Neural cell (in vitro differentiated cells): ENCODE measurements around the gene KPTN. TPM values are rescaled to one million over a fixed set of nuclear protein-coding genes. Genes with fewer than 3 reads are reported as not detected.

ENCODE experiments used
- H2AFZ ChIP-seq: fragments of 200-600, 300-800 bp; sonication (generic), shearing (Covaris generic); 2 replicates; pipeline ENCODE4 v1.6.0; 2014; ENCODE audit warnings: low read depth, mild to moderate bottlenecking, antibody characterized with exemption, low read length, moderate library complexity
- H3F3A ChIP-seq: fragments of 200-600 bp; shearing (Covaris generic); 2 replicates; pipeline ENCODE4 v1.6.1; 2016; ENCODE audit warnings: mild to moderate bottlenecking, moderate library complexity, mixed read lengths, antibody characterized with exemption, low read length; ENCODE audit not compliant: insufficient read depth, poor library complexity, severe bottlenecking
- H3K27ac ChIP-seq: fragments of 200-600, 300-800 bp; sonication (generic), shearing (Covaris generic); 2 replicates; pipeline ENCODE4 v1.5.1; 2014; ENCODE audit warnings: mild to moderate bottlenecking, low read length, moderate library complexity
- H3K27me3 ChIP-seq: fragments of 300-800, 200-600 bp; sonication (generic), shearing (Covaris generic); 2 replicates; pipeline ENCODE4 v1.6.0; 2014; ENCODE audit warnings: mild to moderate bottlenecking, low read depth, low read length, moderate library complexity; ENCODE audit not compliant: insufficient read depth
- H3K36me3 ChIP-seq: fragments of 300-800, 200-600 bp; sonication (generic), shearing (Covaris generic); 2 replicates; pipeline ENCODE4 v1.5.1; 2014; ENCODE audit warnings: mild to moderate bottlenecking, antibody characterized with exemption, low read length, moderate library complexity; ENCODE audit not compliant: insufficient read depth
- H3K4me2 ChIP-seq: fragments of 300-800, 200-600 bp; sonication (generic), shearing (Covaris generic); 2 replicates; pipeline ENCODE4 v1.6.0; 2014; ENCODE audit warnings: mild to moderate bottlenecking, low read length
- H3K4me3 ChIP-seq: fragments of 300-800, 200-600 bp; sonication (generic), shearing (Covaris generic); 2 replicates; pipeline ENCODE4 v1.5.1; 2014; ENCODE audit warnings: mild to moderate bottlenecking, low read length, moderate library complexity
- H3K79me2 ChIP-seq: fragments of 200-600 bp; shearing (Covaris generic); replicated peaks from 2 replicates; pipeline ENCODE4 v1.6.0; 2014; ENCODE audit warnings: mild to moderate bottlenecking, low read length, moderate library complexity; ENCODE audit not compliant: insufficient read depth
- H3K9ac ChIP-seq: fragments of 300-800, 200-600 bp; sonication (generic), shearing (Covaris generic); 2 replicates; pipeline ENCODE4 v1.6.1; 2016; ENCODE audit warnings: mild to moderate bottlenecking, low read length, mixed read lengths
- H3K9me2 ChIP-seq: fragments of 200-600 bp; shearing (Covaris generic); 2 replicates; pipeline ENCODE4 v1.6.1; 2016; ENCODE audit warnings: mild to moderate bottlenecking, low read length, mixed read lengths; ENCODE audit not compliant: insufficient read depth
- H3K9me3 ChIP-seq: fragments of 200-600, 300-800 bp; sonication (generic), shearing (Covaris generic); 2 replicates; pipeline ENCODE4 v1.6.1; 2016; ENCODE audit warnings: mild to moderate bottlenecking, mixed run types, low read length, moderate library complexity, mixed read lengths
- H4K20me1 ChIP-seq: fragments of 200-600 bp; shearing (Covaris generic); 2 replicates; pipeline ENCODE4 v1.6.1; 2016; ENCODE audit warnings: mild to moderate bottlenecking, mixed run types; ENCODE audit not compliant: insufficient read depth
- EP300 ChIP-seq: fragments of 450-650 bp; conservative IDR thresholded peaks from 2 replicates; pipeline ENCODE4 v1.6.1; 2014; ENCODE audit warnings: antibody characterized with exemption, mild to moderate bottlenecking, moderate library complexity; ENCODE audit not compliant: poor library complexity, severe bottlenecking
- EZH2 ChIP-seq: fragments of 200-600, 300-800 bp; shearing (Covaris generic), sonication (generic); IDR thresholded peaks from 2 replicates; pipeline ENCODE4 v1.6.1; 2014; ENCODE audit warnings: antibody characterized with exemption, low read length, borderline replicate concordance, mild to moderate bottlenecking; ENCODE audit not compliant: insufficient read depth, poor library complexity, severe bottlenecking
- MXI1 ChIP-seq: fragments of 450-650 bp; conservative IDR thresholded peaks from 2 replicates; pipeline ENCODE4 v1.6.1; 2014; ENCODE audit warnings: antibody characterized with exemption, mild to moderate bottlenecking; ENCODE audit not compliant: poor library complexity, severe bottlenecking
- POLR2AphosphoS5 ChIP-seq: IDR thresholded peaks from 2 replicates; pipeline ENCODE4 v1.6.1; 2012
- RAD21 ChIP-seq: fragments of 450-650 bp; conservative IDR thresholded peaks from 2 replicates; pipeline ENCODE4 v1.6.1; 2014; ENCODE audit warnings: antibody characterized with exemption, mild to moderate bottlenecking, moderate library complexity
- SMC3 ChIP-seq: fragments of 450-650 bp; conservative IDR thresholded peaks from 2 replicates; pipeline ENCODE4 v1.6.1; 2014; ENCODE audit warnings: antibody characterized with exemption, mild to moderate bottlenecking, moderate library complexity; ENCODE audit not compliant: poor library complexity
- TAF1 ChIP-seq: IDR thresholded peaks from 2 replicates; pipeline ENCODE4 v1.6.1; 2012; ENCODE audit warnings: low read depth
- polyA plus RNA-seq: library from polyadenylated mRNA; depleted of rRNA; stranded (reverse); fragments of >200 nt; gene quantifications from 2 replicates; pipeline ENCODE4 v1.2.3, GENCODE V29; 2014
- TF ChIP-seq, protein P1 (sequence below): fragments of 450-650 bp; IDR thresholded peaks from 2 replicates; pipeline ENCODE4 v1.5.1; 2014; ENCODE audit warnings: antibody characterized with exemption, mild to moderate bottlenecking, moderate library complexity; ENCODE audit not compliant: poor library complexity, severe bottlenecking
- TF ChIP-seq, protein P2 (sequence below): IDR thresholded peaks from 2 replicates; pipeline ENCODE4 v1.6.1; 2012; ENCODE audit warnings: borderline replicate concordance

KPTN gene
- polyA plus RNA-seq, 1 donor from 2014 or later: 23.8 TPM

GRCh38 chr19:47499863-47500830, 16.1 kb upstream of the KPTN start:
- H3K27me3 ChIP-seq: no peaks in the 10 kb centered on the region
- H3K27ac ChIP-seq: no peak overlapping the region
- no peaks in the 10 kb centered on the region for H3K36me3 ChIP-seq
- no peaks in the 10 kb centered on the region for H3K9me3 ChIP-seq
- no peak overlapping the region for H3K4me2 ChIP-seq
- no peaks in the 10 kb centered on the region for H3K9me2 ChIP-seq
- TF ChIP-seq EZH2: no peak
- TF ChIP-seq EP300: no peak
- no peak for TF ChIP-seq RAD21
- no peak for TF ChIP-seq TAF1
- TF ChIP-seq MXI1: no peak
- TF ChIP-seq SMC3: no peak
- TF ChIP-seq, protein P1, sequence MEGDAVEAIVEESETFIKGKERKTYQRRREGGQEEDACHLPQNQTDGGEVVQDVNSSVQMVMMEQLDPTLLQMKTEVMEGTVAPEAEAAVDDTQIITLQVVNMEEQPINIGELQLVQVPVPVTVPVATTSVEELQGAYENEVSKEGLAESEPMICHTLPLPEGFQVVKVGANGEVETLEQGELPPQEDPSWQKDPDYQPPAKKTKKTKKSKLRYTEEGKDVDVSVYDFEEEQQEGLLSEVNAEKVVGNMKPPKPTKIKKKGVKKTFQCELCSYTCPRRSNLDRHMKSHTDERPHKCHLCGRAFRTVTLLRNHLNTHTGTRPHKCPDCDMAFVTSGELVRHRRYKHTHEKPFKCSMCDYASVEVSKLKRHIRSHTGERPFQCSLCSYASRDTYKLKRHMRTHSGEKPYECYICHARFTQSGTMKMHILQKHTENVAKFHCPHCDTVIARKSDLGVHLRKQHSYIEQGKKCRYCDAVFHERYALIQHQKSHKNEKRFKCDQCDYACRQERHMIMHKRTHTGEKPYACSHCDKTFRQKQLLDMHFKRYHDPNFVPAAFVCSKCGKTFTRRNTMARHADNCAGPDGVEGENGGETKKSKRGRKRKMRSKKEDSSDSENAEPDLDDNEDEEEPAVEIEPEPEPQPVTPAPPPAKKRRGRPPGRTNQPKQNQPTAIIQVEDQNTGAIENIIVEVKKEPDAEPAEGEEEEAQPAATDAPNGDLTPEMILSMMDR: no peak
- TF ChIP-seq, protein P2, sequence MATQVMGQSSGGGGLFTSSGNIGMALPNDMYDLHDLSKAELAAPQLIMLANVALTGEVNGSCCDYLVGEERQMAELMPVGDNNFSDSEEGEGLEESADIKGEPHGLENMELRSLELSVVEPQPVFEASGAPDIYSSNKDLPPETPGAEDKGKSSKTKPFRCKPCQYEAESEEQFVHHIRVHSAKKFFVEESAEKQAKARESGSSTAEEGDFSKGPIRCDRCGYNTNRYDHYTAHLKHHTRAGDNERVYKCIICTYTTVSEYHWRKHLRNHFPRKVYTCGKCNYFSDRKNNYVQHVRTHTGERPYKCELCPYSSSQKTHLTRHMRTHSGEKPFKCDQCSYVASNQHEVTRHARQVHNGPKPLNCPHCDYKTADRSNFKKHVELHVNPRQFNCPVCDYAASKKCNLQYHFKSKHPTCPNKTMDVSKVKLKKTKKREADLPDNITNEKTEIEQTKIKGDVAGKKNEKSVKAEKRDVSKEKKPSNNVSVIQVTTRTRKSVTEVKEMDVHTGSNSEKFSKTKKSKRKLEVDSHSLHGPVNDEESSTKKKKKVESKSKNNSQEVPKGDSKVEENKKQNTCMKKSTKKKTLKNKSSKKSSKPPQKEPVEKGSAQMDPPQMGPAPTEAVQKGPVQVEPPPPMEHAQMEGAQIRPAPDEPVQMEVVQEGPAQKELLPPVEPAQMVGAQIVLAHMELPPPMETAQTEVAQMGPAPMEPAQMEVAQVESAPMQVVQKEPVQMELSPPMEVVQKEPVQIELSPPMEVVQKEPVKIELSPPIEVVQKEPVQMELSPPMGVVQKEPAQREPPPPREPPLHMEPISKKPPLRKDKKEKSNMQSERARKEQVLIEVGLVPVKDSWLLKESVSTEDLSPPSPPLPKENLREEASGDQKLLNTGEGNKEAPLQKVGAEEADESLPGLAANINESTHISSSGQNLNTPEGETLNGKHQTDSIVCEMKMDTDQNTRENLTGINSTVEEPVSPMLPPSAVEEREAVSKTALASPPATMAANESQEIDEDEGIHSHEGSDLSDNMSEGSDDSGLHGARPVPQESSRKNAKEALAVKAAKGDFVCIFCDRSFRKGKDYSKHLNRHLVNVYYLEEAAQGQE: no peak
- TF ChIP-seq POLR2AphosphoS5: no peak
- no peak overlapping the region for H3K9ac ChIP-seq
- H3F3A ChIP-seq: no peaks in the 10 kb centered on the region
- H3K4me3 ChIP-seq: no peak overlapping the region
- no peak overlapping the region for H2AFZ ChIP-seq
- H4K20me1 ChIP-seq: no peaks in the 10 kb centered on the region
- no peaks in the 10 kb centered on the region for H3K79me2 ChIP-seq

GRCh38 chr19:47499371-47499770, 15.4 kb upstream of the KPTN start:
- H3K4me3 ChIP-seq: no peak overlapping the region
- no peak overlapping the region for H3K27ac ChIP-seq
- H3F3A ChIP-seq: no peaks in the 10 kb centered on the region
- no peak overlapping the region for H2AFZ ChIP-seq
- H3K27me3 ChIP-seq: no peaks in the 10 kb centered on the region
- H3K79me2 ChIP-seq: no peaks in the 10 kb centered on the region
- no peak overlapping the region for H3K9ac ChIP-seq
- H3K9me2 ChIP-seq: no peaks in the 10 kb centered on the region
- TF ChIP-seq EZH2: no peak
- TF ChIP-seq TAF1: no peak
- no peak for TF ChIP-seq POLR2AphosphoS5
- no peak for TF ChIP-seq MXI1
- TF ChIP-seq EP300: no peak
- TF ChIP-seq SMC3: no peak
- no peak for TF ChIP-seq RAD21
- TF ChIP-seq, protein P1: no peak
- TF ChIP-seq, protein P2: no peak
- no peaks in the 10 kb centered on the region for H4K20me1 ChIP-seq
- H3K9me3 ChIP-seq: no peaks in the 10 kb centered on the region
- H3K4me2 ChIP-seq: no peak overlapping the region
- no peaks in the 10 kb centered on the region for H3K36me3 ChIP-seq
